ENCODE results near the gene TUBB4A. TPM values are rescaled to one million over a fixed set of nuclear protein-coding genes. Genes with fewer than 3 reads are reported as not detected.
A peak's percentile ranks its signal among the peaks of the same experiment; 100 is the strongest.

The TUBB4A gene
- total and polyA plus RNA-seq, 9 of the 15 experiments (the other 6 are each of a cell fraction or from before 2014, with no cell fraction given), result 0.14 to 7.0 (median 0.75) TPM

- DNase-seq (ENCODE audit: extremely low read depth in 1 of 4, low spot score in 3 of 4) (no peak), ATAC-seq (no peak), FAIRE-seq (no peak)
- ChIA-PET POLR2A (interaction anchor here (0.6 to 1.0 kb wide), 2 partner anchors 10 to 11 kb away, joined by 3 to 4 read pairs; no protein-coding TSS in a partner anchor), CTCF (ENCODE audit: low intra/inter-chr PET ratio) (no interaction called here)
- H2AFZ ChIP-seq (ENCODE audit: low read depth, low read length), result no peak overlapping the region
- H3K4me1 ChIP-seq (replicated peaks in 1 of 2; ENCODE audit: control insufficient read depth in 2 of 2, insufficient read depth in 2 of 2, low read length in 2 of 2), result peaks cover 0 to 3% of the 10 kb centered on the region in 2 experiments; a peak in 1 of 5 replicates
- no peak overlapping the region for H3K27ac ChIP-seq (ENCODE audit: extremely low read depth, low read depth, low read length)
- H3K27me3 ChIP-seq (ENCODE audit: control insufficient read depth in 2 of 2, insufficient read depth in 2 of 2, low read length in 2 of 2), result no peaks in the 10 kb centered on the region
- H4K20me1 ChIP-seq (replicated peaks; ENCODE audit: control insufficient read depth, insufficient read depth, low read length), result no peaks in the 10 kb centered on the region
- intact Hi-C loops (cut with micrococcal nuclease), result no loop called here
- no peak overlapping the region for H3K4me2 ChIP-seq (ENCODE audit: insufficient read depth, low read length)
- in situ Hi-C loops (cut with MboI), result no loop called here
- TF ChIP-seq MLLT1 (IDR thresholded peaks at IDR 0.05), result 0 out of 4 replicates have a peak, but pooled peaks of 1 of the 2 experiments have one; percentile 52
- TF ChIP-seq ZBTB17 (CRISPR knock-in tag; IDR thresholded peaks at IDR 0.05), result peak; percentile 78; the same call in 1 of the 2 replicates
- no peak for TF ChIP-seq ILF3 (IDR thresholded peaks at IDR 0.05; ENCODE audit: borderline replicate concordance)
- TF ChIP-seq SMAD2 (IDR thresholded peaks at IDR 0.05; ENCODE audit: low read depth, low read length), result no peak
- TF ChIP-seq ZFP1 (CRISPR knock-in tag; IDR thresholded peaks at IDR 0.05), result no peak
- BruUV-seq (replicated peaks), result no TSS peak
- no peak overlapping the region for H3K9ac ChIP-seq (ENCODE audit: insufficient read depth in 1 of 2, low read depth in 2 of 2, low read length in 2 of 2)
- H3K9me1 ChIP-seq (ENCODE audit: control insufficient read depth, insufficient read depth, low read length), result no peaks in the 10 kb centered on the region
- no peak overlapping the region for H3K4me3 ChIP-seq
- no peaks in the 10 kb centered on the region for H3K9me3 ChIP-seq (replicated peaks; ENCODE audit: control insufficient read depth, insufficient read depth, low read depth, low read length)
- no peaks in the 10 kb centered on the region for H3K79me2 ChIP-seq (ENCODE audit: control insufficient read depth, insufficient read depth, low read length)
- 80% methylated on average over 3 of the region's 3 CpGs for WGBS (ENCODE audit: insufficient coverage, low coverage, missing lambda C conversion rate)
- H3K36me3 ChIP-seq (ENCODE audit: control insufficient read depth, insufficient read depth, low read length), result peaks cover 23% of the 10 kb centered on the region
Measured at GRCh38 chr19:6448045-6448444, 54.1 kb downstream of the TUBB4A start.
